H54 (cell line): Measurements from ENCODE around the gene NFATC2.

Experiments used
- DNase-seq: peaks from one replicate; pipeline ENCODE4 v3.0.0; 2011; ENCODE audit warnings: low spot score, mixed read lengths; ENCODE audit not compliant: insufficient read length
- FAIRE-seq: peaks from 3 replicates; lab custom pipeline; 2011; peaks lifted over from hg19 to GRCh38; lab: Jason Lieb, UNC
- POLR2A ChIP-seq: IDR thresholded peaks from 2 replicates; pipeline ENCODE4 v1.6.1; 2011; ENCODE audit warnings: low read depth, mild to moderate bottlenecking, low read length

Gene NFATC2

DNA sequence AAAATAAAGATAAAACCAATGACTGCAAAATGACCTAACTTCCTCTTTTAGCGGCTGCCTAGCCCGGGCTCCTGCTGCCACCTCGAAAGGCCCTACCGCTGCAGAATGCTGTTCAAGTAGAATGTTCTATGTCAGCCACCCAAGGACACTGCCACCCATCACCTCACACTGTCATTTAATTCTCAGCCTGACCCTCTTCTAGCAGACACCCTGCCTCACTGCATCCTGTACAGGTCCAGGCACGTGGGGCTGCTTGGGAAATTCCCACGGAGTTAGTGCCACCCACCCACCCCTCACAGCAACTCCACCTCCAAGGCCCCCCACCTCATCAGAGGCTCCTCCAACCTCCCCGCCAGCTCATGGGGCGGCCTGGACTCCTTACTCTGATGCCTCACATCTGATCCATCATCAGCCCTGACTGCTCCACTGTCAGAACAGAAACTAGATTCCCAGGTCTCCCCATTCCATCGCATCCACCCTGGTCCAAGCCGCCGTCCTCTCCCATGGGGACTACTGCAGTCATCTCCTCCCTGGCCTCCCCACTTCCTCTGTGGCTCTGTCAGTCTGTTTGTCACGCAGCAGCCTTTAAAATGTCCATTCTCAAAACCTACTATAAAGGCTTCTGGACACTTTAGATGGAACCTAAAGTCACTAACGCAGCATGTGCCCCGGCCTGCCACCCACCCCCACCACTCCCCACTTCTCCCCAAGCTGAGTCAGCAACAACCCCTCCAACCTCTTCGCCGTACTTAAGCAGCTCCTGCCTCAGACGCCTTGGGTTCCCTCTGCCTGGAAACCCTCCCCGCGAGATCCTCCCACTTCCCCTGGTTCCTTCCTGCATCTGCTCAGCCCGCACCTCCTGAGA lies 17.0 kb downstream of the NFATC2 start:
- DNase-seq (no peak), FAIRE-seq (no peak)
- no peak for TF ChIP-seq POLR2A

DNA sequence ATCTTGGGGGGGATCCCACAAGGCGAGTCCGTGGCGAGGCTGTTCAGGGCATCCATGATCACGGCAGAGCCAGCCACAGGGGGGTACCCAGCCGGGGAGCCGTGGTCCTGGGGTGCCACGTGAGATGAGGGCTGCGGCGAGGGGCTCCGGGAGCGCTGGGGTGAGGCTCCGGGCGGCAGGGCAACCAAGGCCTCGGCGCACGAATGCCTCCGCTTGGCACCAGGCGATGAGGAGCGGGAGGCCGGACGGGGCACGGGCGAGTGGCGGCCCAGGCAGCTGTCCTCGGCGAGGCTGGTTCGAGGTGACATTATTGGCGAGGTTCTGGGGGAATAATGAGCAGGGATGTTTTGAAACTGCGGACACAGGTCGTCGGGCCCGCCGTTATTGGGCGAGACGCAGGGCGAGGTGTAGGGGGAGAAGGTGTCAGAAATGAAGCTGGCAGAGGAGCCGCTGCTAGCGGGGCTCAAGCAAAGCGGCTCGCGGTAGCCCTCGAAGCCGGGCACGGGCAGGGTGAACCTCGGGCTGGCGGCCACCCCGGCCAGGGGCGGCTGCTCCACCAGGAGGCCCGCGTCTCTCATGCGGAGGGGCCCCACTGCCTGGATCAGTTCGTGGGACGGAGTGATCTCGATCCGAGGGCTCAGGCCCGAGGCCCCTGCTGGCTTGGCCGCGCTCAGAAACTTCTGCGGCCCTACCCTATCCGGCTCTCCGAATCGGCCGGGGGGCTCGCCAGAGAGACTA lies 19.1 kb downstream of the NFATC2 start:
- DNase-seq: no peak
- TF ChIP-seq POLR2A: no peak
- no peak for FAIRE-seq

DNA sequence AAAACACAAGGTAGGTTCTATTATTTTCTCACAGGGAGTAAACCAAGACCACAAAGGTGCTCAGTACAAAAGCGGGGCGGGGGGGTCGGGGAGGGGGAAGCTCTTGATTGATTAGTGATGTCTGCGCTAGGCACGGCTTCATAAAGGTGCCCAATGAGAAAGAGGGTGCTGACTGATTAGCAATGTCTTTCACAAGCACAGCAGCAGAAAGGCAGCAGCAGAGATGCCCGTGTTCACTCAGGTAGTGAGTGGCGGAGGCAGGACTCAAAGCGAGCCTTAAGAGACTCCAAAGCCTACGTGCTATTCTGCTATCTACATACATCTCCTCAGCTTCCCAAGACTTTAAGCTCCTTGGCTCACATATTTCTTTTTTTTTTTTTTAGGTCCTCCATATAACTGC lies 20.3 kb downstream of the NFATC2 start:
- DNase-seq (no peak), FAIRE-seq (no peak)
- TF ChIP-seq POLR2A: no peak

DNA sequence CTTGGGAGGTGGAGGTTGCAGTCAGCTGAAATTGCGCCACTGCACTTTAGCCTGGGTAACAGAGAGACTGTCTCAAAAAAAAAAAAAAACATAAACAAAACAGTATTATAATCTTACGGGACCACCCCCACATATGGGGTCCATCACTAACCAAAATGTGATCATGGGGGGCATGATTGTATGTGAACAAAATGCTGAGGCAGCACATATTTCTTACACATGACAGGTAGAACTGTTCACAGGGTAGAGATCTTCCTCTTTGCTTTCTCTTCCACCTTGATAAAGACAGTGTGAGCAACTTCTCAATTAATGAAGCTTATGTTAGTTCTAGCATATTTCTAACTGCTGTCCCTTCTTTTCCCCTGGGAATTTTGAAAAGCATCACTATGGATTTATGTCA lies 24.7 kb downstream of the NFATC2 start:
- no peak for TF ChIP-seq POLR2A
- FAIRE-seq: no peak
- DNase-seq: no peak

DNA sequence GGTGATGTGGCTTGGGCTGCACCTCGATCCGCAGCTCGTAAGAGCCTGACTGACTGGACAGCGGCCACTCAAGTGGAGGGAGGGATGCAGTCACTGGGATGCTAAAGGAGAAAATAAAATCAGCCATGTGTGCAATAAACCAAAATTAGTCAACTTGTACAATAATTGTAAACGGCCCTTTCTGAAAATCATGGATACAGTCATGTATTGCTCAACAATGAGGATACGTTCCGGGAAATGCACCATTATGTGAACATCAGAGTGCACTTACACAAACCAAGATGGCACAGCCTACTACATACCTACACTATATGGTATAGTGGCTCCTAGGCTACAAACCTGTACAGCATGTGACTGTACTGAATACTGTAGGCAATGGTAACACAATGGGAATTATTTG lies 25.7 kb downstream of the NFATC2 start:
- FAIRE-seq: no peak

DNA sequence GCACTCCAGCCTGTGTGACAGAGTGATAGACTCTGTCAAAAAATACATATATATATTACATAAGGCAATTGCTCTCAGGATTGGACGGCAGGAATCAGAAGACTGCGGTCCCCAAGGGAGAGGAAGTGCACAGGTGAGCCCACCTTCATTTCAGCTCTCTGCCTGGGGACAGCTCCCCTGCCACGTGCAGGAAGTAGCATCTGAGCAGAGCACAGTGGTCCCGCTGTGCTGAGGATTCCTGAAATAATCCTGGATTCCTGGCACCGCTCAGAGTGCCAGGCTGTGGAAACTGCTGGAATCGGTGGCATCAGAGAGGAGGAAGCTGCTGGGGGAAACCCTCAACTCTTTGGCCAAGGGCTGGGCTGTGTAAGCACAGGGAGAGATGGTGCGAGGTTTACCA lies 27.7 kb downstream of the NFATC2 start:
- no peak for TF ChIP-seq POLR2A
- FAIRE-seq: no peak
- no peak for DNase-seq

More for the DNA sequence above, 25.7 kb downstream of the NFATC2 start:
- TF ChIP-seq POLR2A: no peak
- DNase-seq: no peak

DNA sequence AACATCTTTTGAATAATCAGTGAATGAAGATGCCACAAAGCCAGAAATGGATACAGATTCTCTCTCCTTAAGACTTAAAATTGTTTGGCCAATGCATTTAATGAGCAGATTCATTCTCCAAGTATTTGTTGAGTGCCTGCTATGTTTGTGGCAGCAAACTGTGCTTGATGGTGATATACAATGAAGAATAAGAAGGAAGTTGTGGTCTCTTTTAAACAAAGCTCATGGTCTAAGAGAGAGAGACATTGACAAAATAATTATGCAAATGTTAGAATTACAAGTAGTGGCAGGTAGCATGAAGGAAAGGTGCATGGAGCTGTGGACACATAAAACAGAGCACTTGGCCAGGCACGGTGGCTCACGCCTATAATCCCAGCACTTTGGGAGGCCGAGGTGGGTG lies 28.3 kb downstream of the NFATC2 start:
- no peak for DNase-seq
- FAIRE-seq: no peak
- no peak for TF ChIP-seq POLR2A

DNA sequence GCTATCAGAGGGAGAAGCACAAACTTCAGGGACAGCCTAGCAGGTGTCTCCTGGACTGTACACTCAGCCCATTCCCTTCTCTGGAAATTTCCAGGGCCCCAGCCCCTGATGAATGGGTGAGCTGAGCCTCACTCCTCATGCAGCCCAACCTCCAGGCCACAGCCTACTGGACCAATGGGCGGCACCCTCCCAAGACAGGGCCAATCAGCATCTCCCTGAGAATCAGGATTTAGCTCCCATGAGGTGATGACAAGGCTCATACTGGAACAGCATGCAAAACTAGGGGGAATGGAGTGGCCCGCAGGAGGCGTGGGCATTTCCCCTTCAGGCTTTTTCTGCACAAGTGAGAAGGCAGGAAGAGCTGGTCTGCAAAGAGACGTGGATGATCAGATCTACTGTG lies 29.0 kb downstream of the NFATC2 start:
- FAIRE-seq (no peak), DNase-seq (no peak)

DNA sequence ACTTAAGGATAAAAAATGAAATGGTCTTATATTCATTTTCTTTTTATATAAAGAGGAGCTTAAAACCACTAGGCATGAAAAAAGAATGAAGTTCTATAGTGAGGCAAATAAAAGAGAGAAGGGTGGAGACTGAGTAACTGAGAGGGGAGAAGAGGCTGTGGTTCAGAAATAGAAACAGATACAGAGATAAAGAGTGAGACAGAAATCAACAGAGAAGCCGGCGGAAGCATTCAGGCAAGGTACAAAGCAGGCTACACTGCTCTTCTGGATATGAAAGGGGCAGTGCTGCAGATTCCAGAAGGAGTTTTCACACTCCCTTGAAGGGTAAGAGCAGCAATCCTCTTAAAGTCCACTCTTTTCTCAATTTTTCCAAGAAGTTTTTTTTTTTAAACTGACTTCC lies 29.9 kb downstream of the NFATC2 start:
- no peak for FAIRE-seq
- no peak for DNase-seq
- no peak for TF ChIP-seq POLR2A

More for the DNA sequence above, 29.0 kb downstream of the NFATC2 start:
- no peak for TF ChIP-seq POLR2A

DNA sequence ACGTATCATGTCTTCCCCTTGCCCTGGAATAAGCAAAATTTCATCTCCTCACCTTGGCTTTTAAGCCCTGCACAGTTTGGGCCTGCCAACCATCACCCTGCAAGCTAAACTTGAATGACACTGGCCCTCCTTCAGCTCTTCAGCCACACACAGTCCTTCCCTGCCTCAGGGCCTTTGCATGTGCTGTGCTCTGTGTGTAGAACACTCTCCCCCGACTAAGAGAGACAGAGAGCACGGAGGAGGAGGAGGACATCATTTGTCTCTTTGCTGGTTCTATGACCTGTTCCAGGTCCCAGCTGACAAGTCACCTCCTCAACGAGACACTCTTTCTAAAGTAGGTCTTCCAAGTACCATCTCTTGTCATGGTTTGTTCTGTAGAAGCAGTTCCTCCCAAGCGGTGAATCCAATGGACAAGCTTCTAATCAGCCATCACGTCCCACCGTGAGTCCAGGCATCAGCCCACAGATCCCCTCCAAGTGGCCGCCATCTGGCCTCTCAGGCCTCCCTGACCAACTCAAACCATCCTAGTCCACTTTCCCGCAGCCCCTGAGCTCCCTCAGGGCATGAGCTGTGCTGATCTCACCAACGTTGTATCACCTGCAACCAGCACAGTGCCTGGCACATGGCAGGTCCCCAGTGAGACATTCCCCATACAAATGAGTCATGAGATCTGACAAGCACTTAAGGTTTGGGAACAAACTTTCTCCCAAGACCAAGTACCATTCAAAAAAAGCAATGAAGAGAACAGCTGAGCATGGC lies 30.5 kb downstream of the NFATC2 start:
- TF ChIP-seq POLR2A: no peak
- DNase-seq: no peak
- FAIRE-seq: no peak

DNA sequence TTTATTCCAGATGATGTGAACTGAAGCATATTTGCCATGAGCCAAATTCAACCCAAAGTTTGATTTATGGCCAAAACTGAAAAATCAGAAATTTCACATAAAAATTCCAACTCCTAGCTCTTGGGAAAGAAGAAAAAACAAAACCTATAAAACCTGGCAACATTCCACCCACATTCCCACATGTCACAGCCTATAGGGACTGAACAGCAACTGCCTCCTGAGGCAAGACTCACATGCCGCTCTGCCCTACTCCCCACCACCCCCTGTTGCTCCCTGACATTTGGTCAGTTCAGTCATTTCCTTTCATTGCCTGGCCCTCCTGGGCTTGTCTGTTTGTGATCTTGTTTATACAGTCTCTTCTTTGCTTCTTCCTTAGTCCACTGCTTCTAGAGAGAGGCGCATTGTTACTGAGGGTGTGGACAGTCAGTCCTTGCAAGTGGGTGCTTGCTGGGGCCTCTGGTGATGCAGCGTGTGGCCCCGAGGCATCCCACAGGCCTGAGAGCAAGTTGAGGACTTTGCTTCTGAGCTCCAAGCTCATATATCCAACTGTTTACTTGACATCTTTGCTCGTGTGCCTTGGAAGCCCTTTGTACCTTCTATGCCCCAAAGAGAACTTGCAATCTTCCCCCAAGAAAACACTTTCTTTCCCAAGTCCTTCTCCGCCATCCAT lies 31.4 kb downstream of the NFATC2 start:
- no peak for TF ChIP-seq POLR2A
- DNase-seq (no peak), FAIRE-seq (no peak)

DNA sequence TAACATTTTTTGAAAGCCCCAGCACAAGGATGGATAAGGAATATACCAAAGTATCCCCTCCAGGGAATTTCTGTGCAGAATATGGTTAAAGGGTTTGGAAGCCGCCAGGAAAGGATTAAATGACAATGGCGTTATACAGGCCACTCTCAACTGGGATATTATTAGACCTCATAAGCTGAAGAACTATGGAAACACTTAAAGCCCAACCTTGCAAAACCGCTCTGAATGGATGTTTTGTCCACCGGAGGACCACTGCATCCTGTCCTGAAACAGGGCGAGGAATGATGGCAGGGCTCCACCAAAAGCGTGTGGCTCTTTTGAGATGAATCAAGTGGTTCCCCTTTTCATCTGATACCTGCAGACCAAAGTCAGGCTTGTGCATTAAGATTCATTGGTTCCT lies 32.4 kb downstream of the NFATC2 start:
- DNase-seq: no peak
- FAIRE-seq: no peak
- TF ChIP-seq POLR2A: no peak

DNA sequence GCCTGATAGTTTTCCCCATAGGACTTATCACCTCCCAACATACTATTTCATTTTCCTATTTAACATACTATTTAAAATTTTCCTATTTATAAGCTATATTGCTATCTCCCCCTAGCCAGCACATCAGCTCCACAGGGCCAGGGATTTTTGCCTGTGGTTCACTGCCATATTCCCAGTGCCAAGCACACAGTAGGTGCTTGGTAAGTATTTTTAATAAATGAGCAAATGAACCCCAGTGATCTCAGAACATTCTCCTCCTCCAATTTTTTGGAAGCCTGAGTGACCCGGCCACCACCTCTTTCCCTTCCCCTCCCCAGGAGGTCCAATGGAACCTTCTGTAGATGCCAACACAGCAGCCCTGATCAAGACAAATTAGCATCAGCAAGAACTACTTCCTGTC lies 33.3 kb downstream of the NFATC2 start:
- no peak for FAIRE-seq
- no peak for DNase-seq
- TF ChIP-seq POLR2A: no peak
